ENCODE data around the gene C1orf35.

C1orf35 gene

GRCh38 chr1:228073061-228073856 lies 29.9 kb downstream of the C1orf35 start:
- no peak for DNase-seq (ENCODE audit: low read depth)
- no peak overlapping the region for H3K4me3 ChIP-seq (ENCODE audit: low read depth, low read length)
- no peak for TF ChIP-seq CTCF (IDR thresholded peaks at IDR 0.05; ENCODE audit: low read depth, low read length, missing control alignments)
- in situ Hi-C loops (cut with HindIII; ENCODE audit: low sequenced_read_pairs) = no loop called here

GRCh38 chr1:228072658-228073043 lies 30.5 kb downstream of the C1orf35 start:
- no peak for DNase-seq (ENCODE audit: low read depth)
- H3K4me3 ChIP-seq (ENCODE audit: low read depth, low read length) = no peak overlapping the region
- in situ Hi-C loops (cut with HindIII; ENCODE audit: low sequenced_read_pairs) = no loop called here
- TF ChIP-seq CTCF (IDR thresholded peaks at IDR 0.05; ENCODE audit: low read depth, low read length, missing control alignments) = no peak

- in situ Hi-C loops (cut with HindIII; ENCODE audit: low sequenced_read_pairs) = no loop called here
- H3K4me3 ChIP-seq (ENCODE audit: low read depth, low read length) = no peak overlapping the region
- DNase-seq (ENCODE audit: low read depth) = no peak
- no peak for TF ChIP-seq CTCF (IDR thresholded peaks at IDR 0.05; ENCODE audit: low read depth, low read length, missing control alignments)
These were observed 31.1 kb downstream of the C1orf35 start for GRCh38 chr1:228071839-228072657.

- H3K4me3 ChIP-seq (ENCODE audit: low read depth, low read length) = no peak overlapping the region
- TF ChIP-seq CTCF (IDR thresholded peaks at IDR 0.05; ENCODE audit: low read depth, low read length, missing control alignments) = no peak
- no peak for DNase-seq (ENCODE audit: low read depth)
- in situ Hi-C loops (cut with HindIII; ENCODE audit: low sequenced_read_pairs) = no loop called here
These were observed 32.3 kb downstream of the C1orf35 start for GRCh38 chr1:228070851-228071250.

- no peak for TF ChIP-seq CTCF (IDR thresholded peaks at IDR 0.05; ENCODE audit: low read depth, low read length, missing control alignments)
- DNase-seq (ENCODE audit: low read depth) = no peak
- in situ Hi-C loops (cut with HindIII; ENCODE audit: low sequenced_read_pairs) = no loop called here
- no peak overlapping the region for H3K4me3 ChIP-seq (ENCODE audit: low read depth, low read length)
These were observed 33.0 kb downstream of the C1orf35 start for GRCh38 chr1:228070173-228070572.

GRCh38 chr1:228068359-228068758 lies 34.8 kb downstream of the C1orf35 start:
- no peak for TF ChIP-seq CTCF (IDR thresholded peaks at IDR 0.05; ENCODE audit: low read depth, low read length, missing control alignments)
- no peak overlapping the region for H3K4me3 ChIP-seq (ENCODE audit: low read depth, low read length)
- no peak for DNase-seq (ENCODE audit: low read depth)
- in situ Hi-C loops (cut with HindIII; ENCODE audit: low sequenced_read_pairs) = no loop called here

Data from astrocyte of the cerebellum (primary cell).